ENCODE data around the gene MCRIP2. TPM values are rescaled to one million over a fixed set of nuclear protein-coding genes. Genes with fewer than 3 reads are reported as not detected.

MCRIP2 gene
- total RNA-seq: 10 to 100 TPM; 21.7 to 36.0 TPM

DNA sequence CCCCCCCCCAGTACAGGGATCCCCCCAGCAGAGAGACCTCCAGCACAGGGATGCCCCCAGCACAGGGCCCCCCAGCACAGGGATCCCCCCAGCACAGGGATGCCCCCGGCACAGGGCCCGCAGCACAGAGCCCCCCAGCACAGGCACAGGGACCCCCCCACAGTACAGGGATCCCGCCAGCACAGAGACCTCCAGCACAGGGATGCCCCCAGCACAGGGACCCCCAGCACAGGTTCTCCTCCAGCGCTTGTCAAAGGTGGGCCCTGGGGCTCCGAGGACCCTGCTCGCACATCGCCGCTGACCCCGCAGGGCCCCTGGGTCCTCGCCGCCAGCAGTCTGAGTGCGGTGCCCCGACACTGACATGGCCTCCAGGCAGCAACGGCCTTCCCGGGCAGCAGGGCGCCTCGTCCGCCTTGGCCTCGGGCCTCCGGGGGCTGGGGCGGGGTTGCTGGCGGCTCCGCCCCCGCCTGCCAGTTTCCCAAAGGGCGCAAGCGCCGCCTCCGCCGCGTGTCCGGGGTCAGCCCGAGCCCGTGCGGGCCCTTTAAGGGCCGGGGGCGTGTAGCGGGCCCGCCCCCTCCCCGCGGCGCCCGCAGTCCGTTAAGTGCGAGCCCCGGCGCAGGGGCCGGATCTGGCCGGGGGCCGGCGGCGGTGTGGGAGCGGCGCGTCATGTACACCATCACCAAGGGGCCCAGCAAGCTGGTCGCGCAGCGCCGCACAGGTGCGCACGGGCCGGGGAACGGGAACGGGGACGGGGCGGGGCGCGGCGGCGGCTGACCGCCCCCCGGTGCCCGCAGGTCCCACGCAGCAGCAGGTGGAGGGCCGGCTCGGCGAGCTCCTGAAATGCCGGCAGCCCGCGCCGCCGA, at the start of gene MCRIP2:
Gene MCRIP2 (plus strand): TSS at position 503 of the 863 bp plus-strand sequence. CDS start 164 bp downstream, at position 667.

GRCh38 chr16:630815-631405, 10.7 kb upstream of the MCRIP2 start, which contains the start of gene WFIKKN1:
TSS of gene WFIKKN1 (plus strand) at chr16:630985. CDS start at chr16:631254, 269 bp downstream.

GRCh38 chr16:636206-637080, 5.2 kb upstream of the MCRIP2 start, which contains the start of gene METTL26:
TSS of gene METTL26 (minus strand) at chr16:636305. CDS start at chr16:636290, 15 bp downstream.

DNA sequence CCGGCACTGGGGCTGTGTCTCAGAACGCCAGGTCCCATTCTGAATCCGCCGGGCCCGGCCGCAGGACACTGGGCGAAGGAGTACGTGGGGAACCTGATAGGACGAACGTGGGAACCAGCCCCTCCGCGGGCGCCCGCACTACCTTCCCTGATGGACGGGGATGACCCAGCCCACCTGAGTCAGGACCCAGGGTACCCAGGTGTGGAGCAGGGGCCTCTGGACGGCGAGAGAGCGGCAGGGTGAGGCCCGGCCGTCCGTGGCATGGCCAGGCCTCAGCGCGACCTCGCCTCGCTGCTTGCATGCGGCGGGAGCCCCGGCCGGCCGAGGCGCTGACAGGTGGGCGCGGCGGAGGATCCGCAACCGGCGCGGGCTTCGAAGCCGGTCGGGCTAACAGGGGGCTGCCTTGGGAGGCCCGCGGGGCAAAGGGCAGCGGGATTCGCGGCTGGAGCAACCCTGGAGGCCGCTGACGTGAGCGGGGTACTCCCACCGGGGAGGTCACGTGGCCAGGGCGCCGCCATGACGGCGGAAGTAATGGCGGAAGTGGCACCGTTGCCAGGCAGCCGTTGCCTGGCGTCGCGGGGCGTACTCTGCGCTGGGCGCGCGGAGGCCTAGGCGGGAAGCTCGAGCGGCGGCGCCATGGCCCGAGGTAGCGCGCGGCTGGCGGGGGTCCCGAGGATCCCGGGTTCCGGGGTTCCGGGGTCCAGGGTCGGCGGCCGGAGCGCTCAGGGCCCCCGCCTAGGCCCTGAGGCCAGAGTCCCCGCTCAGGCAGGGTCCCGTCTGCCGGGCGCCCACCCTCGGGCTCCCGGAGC, 7.4 kb downstream of the MCRIP2 start, which contains the start of gene WDR90:
Gene WDR90 (plus strand): TSS at position 585 of the 809 bp plus-strand sequence. CDS start 52 bp downstream, at position 637.

GRCh38 chr16:667780-668518, 26.3 kb downstream of the MCRIP2 start, which contains the start of gene RHOT2:
TSS of gene RHOT2 (plus strand) at chr16:668132. CDS start at chr16:668200, 68 bp downstream.

GRCh38 chr16:674968-675883, 33.6 kb downstream of the MCRIP2 start, which contains the start of gene RHBDL1:
TSS of gene RHBDL1 (plus strand) at chr16:675671. CDS start at chr16:675791, 120 bp downstream.

GRCh38 chr16:679814-680624, 38.4 kb downstream of the MCRIP2 start, which contains the start of gene STUB1:
TSS of gene STUB1 (plus strand) at chr16:680410. CDS start at chr16:680526, 116 bp downstream.

DNA sequence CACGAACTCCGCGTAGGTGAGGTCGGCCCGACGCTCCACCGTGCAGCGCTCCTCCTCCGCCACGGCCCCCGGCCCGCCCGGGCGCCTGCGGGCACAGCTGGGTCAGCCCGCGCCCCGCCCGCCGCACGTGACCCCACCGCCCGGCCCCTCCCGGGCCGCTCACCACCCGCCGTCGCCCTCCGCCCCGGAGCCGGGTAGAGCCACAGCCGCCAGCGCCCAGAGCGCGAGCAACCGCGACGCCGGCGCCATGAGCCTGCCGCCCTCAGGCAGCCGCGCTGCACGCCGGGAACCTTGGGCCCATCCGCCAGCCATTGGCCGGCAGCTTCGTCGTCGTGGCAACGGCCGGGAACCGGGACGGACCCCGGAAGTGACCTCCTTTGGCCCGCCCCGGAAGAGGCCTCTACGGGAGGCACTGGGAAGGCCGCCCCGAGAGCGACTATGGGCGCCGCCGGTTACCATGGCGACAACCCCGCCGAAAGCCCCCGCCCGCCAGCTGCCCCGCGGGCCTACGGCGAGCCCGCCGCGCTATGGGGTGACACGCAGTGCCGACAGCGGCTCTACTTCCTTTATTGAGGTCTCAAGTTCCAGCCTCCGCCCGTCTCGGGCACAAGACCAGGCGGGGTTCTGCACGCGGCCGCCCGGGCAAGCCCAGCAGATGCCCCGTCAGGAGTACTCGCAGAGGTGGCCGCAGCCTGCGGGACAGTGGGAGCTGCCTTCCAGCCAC, 42.6 kb downstream of the MCRIP2 start, which contains the start of gene JMJD8:
Gene JMJD8 (minus strand): TSS at position 264 of the 724 bp plus-strand sequence. CDS start 15 bp downstream, at position 249.

Other genes starting within 250 kb of the MCRIP2 start
- 100 to 1,000 TPM; 128 to 155 TPM for gene NME4, start 244.6 kb upstream of the MCRIP2 start, total RNA-seq
- gene DECR2, start 239.9 kb upstream of the MCRIP2 start, total RNA-seq: 10 to 100 TPM; 15.3 to 22.0 TPM
- 10 to 100 TPM; 15.3 to 21.7 TPM for gene RAB11FIP3, start 216.2 kb upstream of the MCRIP2 start, total RNA-seq
- 10 to 100 TPM; 35.4 to 47.3 TPM for gene CAPN15, start 114.1 kb upstream of the MCRIP2 start, total RNA-seq
- gene PRR35, start 81.4 kb upstream of the MCRIP2 start, total RNA-seq: not detected
- gene NHLRC4, start 74.8 kb upstream of the MCRIP2 start, total RNA-seq: 1 to 10 TPM; 2.0 to 2.4 TPM
- 10 to 100 TPM; 36.8 to 38.3 TPM for gene PIGQ, start 71.9 kb upstream of the MCRIP2 start, total RNA-seq
- 1 to 10 TPM; 7.0 to 7.2 TPM for gene RAB40C, start 51.8 kb upstream of the MCRIP2 start, total RNA-seq
- under 1 TPM; under 0.01 to 0.34 TPM for gene WFIKKN1, start 10.8 kb upstream of the MCRIP2 start, total RNA-seq
- 10 to 100 TPM; 51.6 to 57.3 TPM for gene METTL26, start 5.5 kb upstream of the MCRIP2 start, total RNA-seq
- 10 to 100 TPM; 12.4 to 16.7 TPM for gene WDR90, start 7.5 kb downstream of the MCRIP2 start, total RNA-seq
- gene RHOT2, start 26.3 kb downstream of the MCRIP2 start, total RNA-seq: 10 to 100 TPM; 39.9 to 51.0 TPM
- gene RHBDL1, start 33.8 kb downstream of the MCRIP2 start, total RNA-seq: under 1 TPM; 0.33 to 0.69 TPM
- 100 to 1,000 TPM; 124 to 153 TPM for gene STUB1, start 38.6 kb downstream of the MCRIP2 start, total RNA-seq
- gene JMJD8, start 42.5 kb downstream of the MCRIP2 start, total RNA-seq: 10 to 100 TPM; 35.4 to 36.3 TPM
- 10 to 100 TPM in 1 of 2 donors, 1 to 10 TPM in 1; 9.6 to 10.3 TPM for gene WDR24, start 48.6 kb downstream of the MCRIP2 start, total RNA-seq
- gene FBXL16, start 64.0 kb downstream of the MCRIP2 start, total RNA-seq: under 1 TPM in 1 of 2 donors, not detected in 1; under 0.01 TPM
- gene METRN, start 73.3 kb downstream of the MCRIP2 start, total RNA-seq: 10 to 100 TPM; 54.0 to 93.6 TPM
- gene ANTKMT, start 79.3 kb downstream of the MCRIP2 start, total RNA-seq: 10 to 100 TPM; 23.4 to 28.0 TPM
- 1 to 10 TPM; 3.1 to 6.0 TPM for gene CCDC78, start 84.6 kb downstream of the MCRIP2 start, total RNA-seq
- gene HAGHL, start 85.3 kb downstream of the MCRIP2 start, total RNA-seq: 10 to 100 TPM; 31.3 to 34.3 TPM
- gene CIAO3, start 99.2 kb downstream of the MCRIP2 start, total RNA-seq: 10 to 100 TPM; 33.4 to 40.0 TPM
- gene MSLN, start 118.9 kb downstream of the MCRIP2 start, total RNA-seq: not detected
- 10 to 100 TPM; 34.8 to 41.6 TPM for gene RPUSD1, start 146.6 kb downstream of the MCRIP2 start, total RNA-seq
- gene CHTF18, start 146.8 kb downstream of the MCRIP2 start, total RNA-seq: 10 to 100 TPM; 18.6 to 31.6 TPM
- gene GNG13, start 158.9 kb downstream of the MCRIP2 start, total RNA-seq: not detected